HUES6 (cell line): ENCODE data around the gene PPP2R2C.

Source experiments
- H3K27ac ChIP-seq: 2 replicates; pipeline ENCODE4 v1.7.0; 2013; ENCODE audit warnings: low read depth, mild to moderate bottlenecking, low read length, inconsistent platforms
- H3K27me3 ChIP-seq: 2 replicates; pipeline ENCODE4 v1.6.1; 2013; ENCODE audit warnings: low read length; ENCODE audit not compliant: control insufficient read depth, insufficient read depth
- H3K36me3 ChIP-seq: 2 replicates; pipeline ENCODE4 v1.6.1; 2013; ENCODE audit warnings: low read length; ENCODE audit not compliant: control insufficient read depth, insufficient read depth
- H3K4me1 ChIP-seq: 2 replicates; pipeline ENCODE4 v1.6.1; 2013; ENCODE audit warnings: low read length; ENCODE audit not compliant: control insufficient read depth, insufficient read depth
- H3K4me3 ChIP-seq: 2 replicates; pipeline ENCODE4 v1.5.1; 2013; ENCODE audit warnings: low read depth, low read length
- H3K9ac ChIP-seq: one replicate; pipeline ENCODE4 v1.6.1; 2013; ENCODE audit warnings: mild to moderate bottlenecking, low read length
- H3K9me3 ChIP-seq: 2 replicates; pipeline ENCODE4 v1.6.1; 2013; ENCODE audit warnings: low read depth, low read length; ENCODE audit not compliant: control insufficient read depth, insufficient read depth

The PPP2R2C gene

GRCh38 chr4:6467600-6467999, 4.8 kb downstream of the PPP2R2C start:
- Histone ChIP-seq H3K27me3 (peaks cover 55% of the 10 kb centered on the region), H3K27ac (no peak overlapping the region), H3K4me1 (peaks cover 11% of the 10 kb centered on the region), H3K9me3 (no peaks in the 10 kb centered on the region), H3K9ac (no peak overlapping the region), H3K36me3 (no peaks in the 10 kb centered on the region), H3K4me3 (no peak overlapping the region)

DNA sequence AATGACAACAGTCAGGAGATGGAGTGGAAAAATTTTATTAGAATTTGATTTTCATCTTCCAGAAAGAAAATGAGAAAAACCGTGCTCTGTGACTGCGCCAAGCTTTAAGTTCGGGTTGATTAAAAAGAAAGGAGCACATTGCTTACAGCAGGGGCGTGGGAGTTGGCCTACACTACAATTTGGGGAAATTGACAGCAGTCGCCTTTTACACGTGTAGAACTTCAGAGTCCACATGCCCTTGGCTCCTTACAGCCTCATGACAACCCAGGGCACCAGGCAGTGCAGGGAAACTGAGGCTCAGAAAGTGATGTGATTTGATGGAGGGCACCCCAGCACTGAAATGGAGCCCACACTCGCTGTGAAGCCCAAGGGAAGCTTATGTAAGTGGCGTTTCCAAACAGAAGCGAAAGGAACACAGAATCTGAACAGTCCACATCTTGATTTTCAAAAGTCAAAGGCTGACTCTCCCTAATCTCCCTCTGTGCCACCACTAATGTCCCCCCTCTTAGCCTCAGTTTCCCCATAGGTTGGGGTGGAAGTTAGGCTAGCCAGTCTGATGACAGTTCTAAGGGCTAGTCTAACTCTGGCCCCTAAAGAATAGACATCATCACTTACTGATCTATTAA, 5.5 kb downstream of the PPP2R2C start:
- Histone ChIP-seq H3K9me3 (no peaks in the 10 kb centered on the region), H3K4me3 (no peak overlapping the region), H3K36me3 (no peaks in the 10 kb centered on the region), H3K4me1 (peaks cover 10% of the 10 kb centered on the region), H3K27ac (no peak overlapping the region), H3K9ac (no peak overlapping the region), H3K27me3 (peaks cover 51% of the 10 kb centered on the region)

- H3K9ac ChIP-seq: no peak overlapping the region
- no peak overlapping the region for H3K4me3 ChIP-seq
- H3K27me3 ChIP-seq: peaks cover 42% of the 10 kb centered on the region
- peaks cover 10% of the 10 kb centered on the region for H3K4me1 ChIP-seq
- no peak overlapping the region for H3K27ac ChIP-seq
- H3K36me3 ChIP-seq: no peaks in the 10 kb centered on the region
- H3K9me3 ChIP-seq: no peaks in the 10 kb centered on the region
These were observed 6.5 kb downstream of the PPP2R2C start for GRCh38 chr4:6465955-6466354.

- Histone ChIP-seq H3K36me3 (no peaks in the 10 kb centered on the region), H3K9me3 (no peaks in the 10 kb centered on the region), H3K4me1 (peaks cover 8% of the 10 kb centered on the region), H3K9ac (no peak overlapping the region), H3K4me3 (no peak overlapping the region), H3K27me3 (peaks cover 33% of the 10 kb centered on the region), H3K27ac (no peak overlapping the region)
These were observed 7.4 kb downstream of the PPP2R2C start for GRCh38 chr4:6464842-6465588.

DNA sequence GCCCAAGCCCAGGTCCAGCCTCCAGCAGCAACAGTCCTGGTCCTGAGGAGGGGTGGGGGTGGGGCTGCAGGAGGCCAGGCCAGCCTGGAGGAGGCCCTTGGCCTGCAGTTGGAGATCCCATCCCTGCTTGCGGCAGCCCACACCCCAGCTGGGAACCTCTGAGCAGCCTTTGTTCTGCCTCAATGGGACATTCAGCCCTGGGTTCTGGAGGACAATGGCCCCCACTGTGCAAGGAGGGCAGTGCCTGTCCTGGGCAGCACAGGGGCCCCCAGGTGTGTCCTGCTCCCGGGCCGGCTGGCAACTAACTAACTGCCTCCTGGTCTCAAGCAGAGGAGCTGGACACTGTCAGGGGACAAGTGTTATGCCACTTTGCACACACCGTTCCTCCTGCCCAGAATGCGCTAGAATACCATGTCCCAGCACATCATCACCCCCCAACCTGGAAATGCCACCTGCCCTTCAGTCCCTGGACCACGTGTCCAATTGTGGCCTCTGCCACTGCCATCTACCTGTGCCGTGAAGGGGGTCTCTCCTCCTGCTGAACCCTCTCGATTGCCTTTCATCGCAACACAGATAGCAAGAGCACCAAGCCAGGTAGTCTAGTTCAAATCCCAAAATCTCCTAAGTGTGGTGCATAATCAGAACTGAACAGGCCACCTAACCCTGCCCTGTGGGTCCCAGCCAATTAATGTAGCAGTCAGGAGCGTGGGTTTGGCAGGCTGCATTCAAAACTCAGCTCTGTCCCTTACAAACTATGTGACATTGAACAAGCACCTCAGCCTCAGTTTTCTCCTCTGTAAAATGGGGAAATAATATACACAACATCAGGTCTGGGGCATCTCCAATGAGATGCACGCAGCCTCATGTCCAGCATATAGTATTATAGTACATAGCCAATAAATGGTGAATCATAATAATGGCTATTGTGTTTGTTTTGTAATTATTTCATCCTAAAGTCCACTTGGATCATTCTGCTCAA, 8.8 kb downstream of the PPP2R2C start:
- Histone ChIP-seq H3K4me3 (no peak overlapping the region), H3K27me3 (peaks cover 19% of the 10 kb centered on the region), H3K27ac (no peak overlapping the region), H3K4me1 (peaks cover 8% of the 10 kb centered on the region), H3K36me3 (no peaks in the 10 kb centered on the region), H3K9me3 (no peaks in the 10 kb centered on the region), H3K9ac (no peak overlapping the region)

- Histone ChIP-seq H3K36me3 (no peaks in the 10 kb centered on the region), H3K9ac (no peak overlapping the region), H3K27me3 (no peaks in the 10 kb centered on the region), H3K4me1 (peaks cover 8% of the 10 kb centered on the region), H3K27ac (no peak overlapping the region), H3K9me3 (no peaks in the 10 kb centered on the region), H3K4me3 (no peak overlapping the region)
These were observed 10.9 kb downstream of the PPP2R2C start for GRCh38 chr4:6461301-6462165.

DNA sequence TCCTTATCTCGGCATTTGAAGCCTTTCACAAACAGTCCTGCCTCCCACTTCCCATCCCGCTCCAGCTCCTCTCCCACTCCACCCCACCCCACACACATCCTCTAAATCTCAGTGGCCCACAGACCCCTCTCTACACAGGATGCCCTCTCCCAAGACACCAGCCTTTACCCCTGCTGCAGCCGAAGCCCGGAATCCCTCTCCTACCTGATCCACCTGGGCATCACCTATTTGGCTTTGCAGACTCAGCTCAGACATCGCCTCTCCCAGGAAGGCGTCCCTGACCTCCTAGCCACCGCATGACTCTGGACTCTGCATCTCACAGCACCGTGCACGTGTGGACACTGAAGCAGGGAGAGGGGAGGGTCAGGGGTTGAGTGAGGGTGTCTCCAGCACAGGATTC, 11.5 kb downstream of the PPP2R2C start:
- no peak overlapping the region for H3K4me3 ChIP-seq
- H3K9me3 ChIP-seq: no peaks in the 10 kb centered on the region
- no peak overlapping the region for H3K27ac ChIP-seq
- H3K36me3 ChIP-seq: no peaks in the 10 kb centered on the region
- H3K9ac ChIP-seq: no peak overlapping the region
- H3K27me3 ChIP-seq: no peaks in the 10 kb centered on the region
- H3K4me1 ChIP-seq: peaks cover 8% of the 10 kb centered on the region

DNA sequence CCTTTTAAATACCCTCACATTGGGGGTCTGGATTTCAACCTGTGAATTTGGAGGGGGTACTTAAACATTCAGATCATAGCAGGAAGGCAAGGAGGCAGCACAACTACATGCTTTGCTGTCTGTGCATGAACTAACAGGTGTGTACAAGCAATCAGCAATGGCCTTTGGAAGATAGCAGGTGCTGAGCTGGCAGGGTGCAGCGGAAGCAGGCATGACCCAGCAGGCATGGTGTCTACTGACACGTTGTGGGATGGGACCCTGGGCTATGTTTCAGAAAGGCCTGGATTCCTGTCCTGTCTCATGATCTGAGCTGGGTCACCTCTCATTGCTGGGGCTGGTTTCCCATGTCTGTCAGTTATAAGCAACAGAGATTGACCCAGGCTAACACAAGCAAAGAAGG, 13.9 kb downstream of the PPP2R2C start:
- no peak overlapping the region for H3K27ac ChIP-seq
- no peak overlapping the region for H3K4me3 ChIP-seq
- peaks cover 7% of the 10 kb centered on the region for H3K4me1 ChIP-seq
- no peaks in the 10 kb centered on the region for H3K36me3 ChIP-seq
- H3K27me3 ChIP-seq: no peaks in the 10 kb centered on the region
- no peaks in the 10 kb centered on the region for H3K9me3 ChIP-seq
- H3K9ac ChIP-seq: no peak overlapping the region

DNA sequence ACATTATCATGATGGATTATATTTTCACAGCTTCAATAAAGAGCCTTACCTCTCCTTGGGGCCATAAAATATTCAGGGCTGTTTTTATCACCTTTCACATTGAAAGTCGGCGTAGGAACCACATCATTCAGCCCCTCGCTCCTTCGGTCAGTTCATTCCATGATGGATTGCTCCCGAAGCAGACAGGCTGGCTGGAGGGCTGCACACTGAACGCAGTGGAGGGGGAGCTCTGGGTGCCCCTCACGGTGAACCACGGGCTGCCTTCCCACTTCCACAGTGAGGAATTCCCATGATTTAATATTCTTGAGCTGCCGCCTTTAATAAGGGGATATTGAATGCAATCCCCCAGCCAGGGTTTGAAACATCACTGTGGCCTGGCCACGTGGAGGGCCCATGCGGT, 16.0 kb downstream of the PPP2R2C start:
- no peaks in the 10 kb centered on the region for H3K36me3 ChIP-seq

DNA sequence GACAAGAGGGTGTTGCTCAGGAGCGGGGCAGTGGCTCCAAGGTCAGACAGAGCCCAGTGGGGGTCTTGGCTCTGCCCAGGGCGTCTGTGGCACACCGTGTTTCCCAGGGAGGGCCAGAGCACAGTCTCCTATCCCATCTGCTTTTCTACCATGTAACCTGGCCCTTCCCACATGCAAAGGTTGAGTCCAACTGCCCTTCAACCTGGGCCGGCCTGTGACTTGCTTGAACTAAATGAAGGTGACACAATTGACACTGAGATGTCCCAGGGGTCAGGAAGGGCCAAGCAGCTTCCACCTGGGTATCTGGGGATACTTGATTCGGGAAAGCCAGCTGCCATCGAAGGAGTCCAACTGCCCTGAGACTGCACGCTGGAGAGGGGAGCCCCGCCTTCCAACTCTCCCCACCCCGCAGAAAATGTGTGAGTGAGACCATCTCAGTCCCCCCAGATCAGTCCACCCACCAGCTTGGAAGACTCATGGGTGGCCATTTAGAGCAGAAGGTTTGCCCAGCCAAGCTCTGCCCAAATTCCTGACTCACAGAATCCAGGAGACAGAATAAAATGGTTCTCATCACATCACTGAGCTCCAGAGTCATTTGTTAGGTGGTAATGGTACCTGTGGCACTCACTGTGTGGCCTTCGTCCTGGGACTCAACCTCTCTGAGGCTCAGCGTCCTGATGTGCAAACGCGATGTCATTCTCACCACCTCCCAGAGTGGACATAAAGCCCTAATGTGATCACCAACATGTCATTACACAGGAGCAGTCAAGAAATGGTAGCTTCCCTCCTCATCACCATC, 18.1 kb downstream of the PPP2R2C start:
- Histone ChIP-seq H3K4me3 (no peak overlapping the region), H3K36me3 (no peaks in the 10 kb centered on the region), H3K9me3 (no peaks in the 10 kb centered on the region), H3K9ac (no peak overlapping the region), H3K27me3 (no peaks in the 10 kb centered on the region), H3K27ac (no peak overlapping the region), H3K4me1 (no peaks in the 10 kb centered on the region)

More for the DNA sequence above, 16.0 kb downstream of the PPP2R2C start:
- no peaks in the 10 kb centered on the region for H3K9me3 ChIP-seq
- no peaks in the 10 kb centered on the region for H3K4me1 ChIP-seq
- H3K9ac ChIP-seq: no peak overlapping the region
- no peak overlapping the region for H3K27ac ChIP-seq
- H3K27me3 ChIP-seq: no peaks in the 10 kb centered on the region
- H3K4me3 ChIP-seq: no peak overlapping the region
